H9 (cell line): Measurements from ENCODE around the gene SGCB. TPM values are rescaled to one million over a fixed set of nuclear protein-coding genes. Genes with fewer than 3 reads are reported as not detected.

Experiments used
- DNase-seq: peaks from one replicate; pipeline ENCODE4 v3.0.0-alpha.2; 2017
- H2AFZ ChIP-seq: one replicate; pipeline ENCODE4 v1.6.1; 2013; ENCODE audit warnings: mild to moderate bottlenecking, low read length, control low read depth, moderate library complexity
- H2AK5ac ChIP-seq: 2 replicates; pipeline ENCODE4 v1.6.1; 2013; ENCODE audit warnings: low read length, control low read depth, mixed read lengths; ENCODE audit not compliant: insufficient read length
- H2BK120ac ChIP-seq: one replicate; pipeline ENCODE4 v1.6.1; 2013; ENCODE audit warnings: low read depth, mild to moderate bottlenecking, low read length, control low read depth, inconsistent platforms; ENCODE audit not compliant: poor library complexity, severe bottlenecking
- H2BK12ac ChIP-seq: 2 replicates; pipeline ENCODE4 v1.6.1; 2013; ENCODE audit warnings: low read length, control low read depth, mixed read lengths, low read depth; ENCODE audit not compliant: insufficient read length
- H2BK15ac ChIP-seq: 2 replicates; pipeline ENCODE4 v1.6.1; 2013; ENCODE audit warnings: low read depth, low read length, control low read depth
- H2BK20ac ChIP-seq: one replicate; pipeline ENCODE4 v1.6.1; 2013; ENCODE audit warnings: low read depth, mild to moderate bottlenecking, low read length, control low read depth, inconsistent platforms; ENCODE audit not compliant: poor library complexity, severe bottlenecking
- H2BK5ac ChIP-seq: 2 replicates; pipeline ENCODE4 v1.6.1; 2013; ENCODE audit warnings: low read length, control low read depth, mixed read lengths; ENCODE audit not compliant: insufficient read length
- H3K14ac ChIP-seq: 2 replicates; pipeline ENCODE4 v1.6.1; 2013; ENCODE audit warnings: low read length, control low read depth; ENCODE audit not compliant: insufficient read depth
- H3K18ac ChIP-seq: 2 replicates; pipeline ENCODE4 v1.6.1; 2013; ENCODE audit warnings: low read depth, mild to moderate bottlenecking, mixed read lengths, low read length, control low read depth; ENCODE audit not compliant: insufficient read length
- H3K23ac ChIP-seq: 2 replicates; pipeline ENCODE4 v1.6.1; 2013; ENCODE audit warnings: low read length, control low read depth, mixed read lengths, low read depth; ENCODE audit not compliant: insufficient read length
- H3K23me2 ChIP-seq: 2 replicates; pipeline ENCODE4 v1.6.1; 2013; ENCODE audit warnings: low read depth, mild to moderate bottlenecking, mixed read lengths, low read length, control low read depth; ENCODE audit not compliant: insufficient read length, poor library complexity, severe bottlenecking
- H3K27ac ChIP-seq: 2 replicates; pipeline ENCODE4 v1.5.1; 2013; ENCODE audit warnings: low read length, control low read depth, mixed read lengths, low read depth; ENCODE audit not compliant: insufficient read length
- H3K27me3 ChIP-seq: 2 replicates; pipeline ENCODE4 v1.6.1; 2013; ENCODE audit warnings: low read length, control low read depth, inconsistent platforms; ENCODE audit not compliant: insufficient read depth
- H3K4ac ChIP-seq: 2 replicates; pipeline ENCODE4 v1.6.1; 2013; ENCODE audit warnings: low read depth, mild to moderate bottlenecking, control low read depth, inconsistent platforms, low read length, moderate library complexity
- H3K4me1 ChIP-seq: 2 replicates; pipeline ENCODE4 v1.6.1; 2013; ENCODE audit warnings: low read length, control low read depth, inconsistent platforms; ENCODE audit not compliant: insufficient read depth
- H3K4me2 ChIP-seq: 2 replicates; pipeline ENCODE4 v1.6.1; 2013; ENCODE audit warnings: low read length, control low read depth, mixed read lengths; ENCODE audit not compliant: insufficient read length, insufficient read depth
- H3K56ac ChIP-seq: 2 replicates; pipeline ENCODE4 v1.6.1; 2013; ENCODE audit warnings: low read depth, mild to moderate bottlenecking, mixed read lengths, low read length, control low read depth; ENCODE audit not compliant: insufficient read length
- H3K79me1 ChIP-seq: 2 replicates; pipeline ENCODE4 v1.6.1; 2013; ENCODE audit warnings: low read depth, mild to moderate bottlenecking, moderate library complexity, low read length, control low read depth, inconsistent platforms; ENCODE audit not compliant: insufficient read depth, poor library complexity, severe bottlenecking
- H3K79me2 ChIP-seq: 2 replicates; pipeline ENCODE4 v1.6.1; 2013; ENCODE audit warnings: low read length, control low read depth, inconsistent platforms; ENCODE audit not compliant: insufficient read depth
- H3K9ac ChIP-seq: 2 replicates; pipeline ENCODE4 v1.6.1; 2013; ENCODE audit warnings: low read length, control low read depth, mixed read lengths; ENCODE audit not compliant: insufficient read length; ENCODE audit errors: extremely low read depth
- H3K9me3 ChIP-seq: one replicate; pipeline ENCODE4 v1.6.1; 2013; ENCODE audit warnings: low read depth, low read length, inconsistent platforms; ENCODE audit not compliant: control insufficient read depth
- H3T11ph ChIP-seq: one replicate; pipeline ENCODE4 v1.6.1; 2013; ENCODE audit warnings: mild to moderate bottlenecking, low read length, control low read depth, inconsistent platforms
- H4K20me1 ChIP-seq: one replicate; pipeline ENCODE4 v1.6.1; 2013; ENCODE audit not compliant: control insufficient read depth, insufficient read length, insufficient read depth
- H4K5ac ChIP-seq: 2 replicates; pipeline ENCODE4 v1.6.1; 2013; ENCODE audit warnings: low read depth, mild to moderate bottlenecking, mixed read lengths, low read length, control low read depth; ENCODE audit not compliant: insufficient read length
- H4K8ac ChIP-seq: replicated peaks from 2 replicates; pipeline ENCODE4 v1.6.1; 2013; ENCODE audit warnings: low read length, control low read depth, mixed read lengths, low read depth; ENCODE audit not compliant: insufficient read length
- H4K91ac ChIP-seq: 2 replicates; pipeline ENCODE4 v1.6.1; 2013; ENCODE audit warnings: low read depth, mild to moderate bottlenecking, moderate library complexity, mixed read lengths, low read length, control low read depth; ENCODE audit not compliant: insufficient read length
- H3K27ac Mint-ChIP-seq, 3 experiments: 2 replicates in 2 of 3; 3 replicates in 1 of 3; pipeline ENCODE4 v1.8.0; 2020 to 2021; ENCODE audit warnings: mixed read lengths in 3 of 3, mild to moderate bottlenecking in 1 of 3, moderate library complexity in 1 of 3
- H3K27me3 Mint-ChIP-seq: 2 replicates; pipeline ENCODE4 v1.8.0; 2021; ENCODE audit warnings: low read depth, mild to moderate bottlenecking, moderate library complexity, mixed read lengths
- H3K36me3 Mint-ChIP-seq, 3 experiments: 2 replicates in 2 of 3; 3 replicates in 1 of 3; pipeline ENCODE4 v1.8.0; 2020 to 2021; ENCODE audit warnings: low read depth in 3 of 3, mixed read lengths in 3 of 3; ENCODE audit not compliant: insufficient read depth in 1 of 3
- H3K4me1 Mint-ChIP-seq, 2 experiments: 2 replicates each; pipeline ENCODE4 v1.8.0; 2020; ENCODE audit warnings: mixed read lengths in 2 of 2
- H3K4me3 Mint-ChIP-seq, 2 experiments: 2 replicates in 1 of 2; 3 replicates in 1 of 2; pipeline ENCODE4 v1.8.0; 2020 to 2021; ENCODE audit warnings: mild to moderate bottlenecking in 2 of 2, mixed read lengths in 2 of 2, moderate library complexity in 1 of 2
- H3K9me3 Mint-ChIP-seq, 2 experiments: 2 replicates in 1 of 2; 3 replicates in 1 of 2; pipeline ENCODE4 v1.8.0; 2020; ENCODE audit warnings: mild to moderate bottlenecking in 2 of 2, mixed read lengths in 2 of 2, moderate library complexity in 1 of 2
- WGBS: extraction: QIAGEN DNeasy Blood & Tissue Kit; methylation state at CpG from one replicate; pipeline ENCODE4 v1.1.7; 2013; ENCODE audit warnings: missing lambda C conversion rate, low lambda C conversion rate, mixed read lengths; ENCODE audit not compliant: insufficient read length; ENCODE audit errors: extremely low coverage; 5-methylcytosine and 5-hydroxymethylcytosine counted together
- total RNA-seq: library from RNA; stranded (reverse); gene quantifications from 2 replicates; pipeline ENCODE4 v1.2.1, GENCODE V29; 2021
- TF ChIP-seq, protein P1 (sequence below): fragments of 200-600 bp; sonication (generic); conservative IDR thresholded peaks from 3 replicates; pipeline ENCODE4 v1.8.0; 2021; ENCODE audit warnings: antibody characterized with exemption, mild to moderate bottlenecking

The SGCB gene
- total RNA-seq, 1 experiment from 2014 or later = 32.3 TPM

GRCh38 chr4:52032005-52032404, 6.1 kb downstream of the SGCB start:
- Histone ChIP-seq H4K91ac (no peak overlapping the region), H3T11ph (no peak overlapping the region), H2AFZ (no peak overlapping the region), H4K5ac (no peak overlapping the region), H3K27me3 (no peaks in the 10 kb centered on the region), H2BK5ac (no peak overlapping the region), H3K23ac (no peak overlapping the region), H3K23me2 (no peaks in the 10 kb centered on the region), H3K9me3 (no peaks in the 10 kb centered on the region), H2AK5ac (no peak overlapping the region), H3K4ac (no peak overlapping the region), H3K9ac (no peak overlapping the region), H3K56ac (no peak overlapping the region), H3K27ac (no peak overlapping the region), H3K4me2 (no peak overlapping the region), H2BK120ac (no peak overlapping the region), H2BK20ac (no peak overlapping the region), H4K20me1 (no peaks in the 10 kb centered on the region), H3K18ac (no peak overlapping the region), H3K79me1 (no peaks in the 10 kb centered on the region), H3K14ac (no peak overlapping the region), H2BK12ac (no peak overlapping the region), H2BK15ac (no peak overlapping the region), H3K4me1 (no peaks in the 10 kb centered on the region), H3K79me2 (no peaks in the 10 kb centered on the region), H4K8ac (no peak overlapping the region)
- Mint-ChIP-seq H3K36me3 (peaks cover 16 to 51% (median 37%) of the 10 kb centered on the region in 3 experiments), H3K9me3 (no peaks in the 10 kb centered on the region), H3K27ac (no peak overlapping the region; a peak in 2 of 7 replicates), H3K4me1 (peaks cover 12 to 15% of the 10 kb centered on the region in 2 experiments), H3K27me3 (no peaks in the 10 kb centered on the region), H3K4me3 (no peak overlapping the region)
- TF ChIP-seq, protein P1, sequence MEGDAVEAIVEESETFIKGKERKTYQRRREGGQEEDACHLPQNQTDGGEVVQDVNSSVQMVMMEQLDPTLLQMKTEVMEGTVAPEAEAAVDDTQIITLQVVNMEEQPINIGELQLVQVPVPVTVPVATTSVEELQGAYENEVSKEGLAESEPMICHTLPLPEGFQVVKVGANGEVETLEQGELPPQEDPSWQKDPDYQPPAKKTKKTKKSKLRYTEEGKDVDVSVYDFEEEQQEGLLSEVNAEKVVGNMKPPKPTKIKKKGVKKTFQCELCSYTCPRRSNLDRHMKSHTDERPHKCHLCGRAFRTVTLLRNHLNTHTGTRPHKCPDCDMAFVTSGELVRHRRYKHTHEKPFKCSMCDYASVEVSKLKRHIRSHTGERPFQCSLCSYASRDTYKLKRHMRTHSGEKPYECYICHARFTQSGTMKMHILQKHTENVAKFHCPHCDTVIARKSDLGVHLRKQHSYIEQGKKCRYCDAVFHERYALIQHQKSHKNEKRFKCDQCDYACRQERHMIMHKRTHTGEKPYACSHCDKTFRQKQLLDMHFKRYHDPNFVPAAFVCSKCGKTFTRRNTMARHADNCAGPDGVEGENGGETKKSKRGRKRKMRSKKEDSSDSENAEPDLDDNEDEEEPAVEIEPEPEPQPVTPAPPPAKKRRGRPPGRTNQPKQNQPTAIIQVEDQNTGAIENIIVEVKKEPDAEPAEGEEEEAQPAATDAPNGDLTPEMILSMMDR = no peak
- DNase-seq = no peak
- WGBS = no CpG with 5 or more reads among the region's 1 CpG
